Dermis blood vessel endothelial cell (primary cell): ENCODE data around the gene FAM53B. TPM values are rescaled to one million over a fixed set of nuclear protein-coding genes. Genes with fewer than 3 reads are reported as not detected.

ENCODE experiments used
- DNase-seq: peaks from one replicate; pipeline ENCODE4 v3.0.0; 2010
- total RNA-seq: library from RNA; depleted of rRNA; stranded (reverse); fragments of >200 nt; gene quantifications from 2 replicates; pipeline ENCODE4 v1.2.3, GENCODE V29; 2014

FAM53B gene
- total RNA-seq, 1 donor from 2014 or later = 30.5 TPM

GRCh38 chr10:124728071-124728829 is 15.9 kb downstream of the FAM53B start:
- DNase-seq = peak; percentile 89

- no peak for DNase-seq
Measured at GRCh38 chr10:124727361-124727960, 16.7 kb downstream of the FAM53B start.

- no peak for DNase-seq
Measured at GRCh38 chr10:124725791-124726190, 18.4 kb downstream of the FAM53B start.

GRCh38 chr10:124725171-124725631 is 19.0 kb downstream of the FAM53B start:
- no peak for DNase-seq

GRCh38 chr10:124724279-124725027 is 19.7 kb downstream of the FAM53B start:
- no peak for DNase-seq

GRCh38 chr10:124723826-124724225 is 20.4 kb downstream of the FAM53B start:
- DNase-seq = no peak

- DNase-seq = peak; percentile 57
Measured at GRCh38 chr10:124722798-124723783, 21.1 kb downstream of the FAM53B start.

GRCh38 chr10:124721330-124722045 is 22.7 kb downstream of the FAM53B start:
- peak; percentile 63 for DNase-seq

GRCh38 chr10:124719213-124719851 is 24.8 kb downstream of the FAM53B start:
- peak; percentile 95 for DNase-seq

GRCh38 chr10:124717911-124718741 is 26.1 kb downstream of the FAM53B start:
- DNase-seq = peak; percentile 73

- DNase-seq = no peak
Measured at GRCh38 chr10:124717041-124717757, 27.0 kb downstream of the FAM53B start.

GRCh38 chr10:124716369-124716768 is 27.8 kb downstream of the FAM53B start:
- DNase-seq = no peak

GRCh38 chr10:124715439-124715838 is 28.7 kb downstream of the FAM53B start:
- DNase-seq = no peak

- peak; percentile 33 for DNase-seq
Measured at GRCh38 chr10:124713679-124714255, 30.4 kb downstream of the FAM53B start.

- DNase-seq = no peak
Measured at GRCh38 chr10:124712704-124713407, 31.3 kb downstream of the FAM53B start.

- DNase-seq = no peak
Measured at GRCh38 chr10:124711145-124711544, 33.0 kb downstream of the FAM53B start.

GRCh38 chr10:124710266-124710881 is 33.8 kb downstream of the FAM53B start:
- no peak for DNase-seq

- no peak for DNase-seq
Measured at GRCh38 chr10:124709861-124710260, 34.3 kb downstream of the FAM53B start.
